Stimulated activated naive B cell treated with anti-CD40 and anti-IgM and Interleukin-4, amounts not matched to agents 10 μg/mL and 1 μg/mL and 100 μg/mL, for 72 hours (primary cell): ENCODE measurements around the gene SYNE2.
A peak's percentile ranks its signal among the peaks of the same experiment; 100 is the strongest.

Experiments used
- ATAC-seq, 2 donors: fragments of 150-1000 bp; cut with Tn5 transposase; replicated peaks; 2 replicates each; pipeline ENCODE4 v1.10.0; 2021; ENCODE audit warnings: moderate library complexity in 1 of 2
- DNase-seq: peaks from one replicate; pipeline ENCODE4 v3.0.0; 2021
- H3K27ac Mint-ChIP-seq: one replicate; pipeline ENCODE4 v1.8.0; 2022; ENCODE audit warnings: mild to moderate bottlenecking, mixed read lengths
- H3K27me3 Mint-ChIP-seq, 2 donors: one replicate each; pipeline ENCODE4 v1.8.0; 2022; ENCODE audit warnings: mixed read lengths in 2 of 2
- H3K36me3 Mint-ChIP-seq, 2 donors: one replicate each; pipeline ENCODE4 v1.8.0; 2022; ENCODE audit warnings: mixed read lengths in 2 of 2, mild to moderate bottlenecking in 1 of 2
- H3K4me1 Mint-ChIP-seq, 2 donors: one replicate each; pipeline ENCODE4 v1.8.0; 2022; ENCODE audit warnings: mixed read lengths in 2 of 2, mild to moderate bottlenecking in 1 of 2
- H3K4me3 Mint-ChIP-seq, 2 donors: one replicate each; pipeline ENCODE4 v1.8.0; 2022; ENCODE audit warnings: mild to moderate bottlenecking in 2 of 2, mixed read lengths in 2 of 2, moderate library complexity in 1 of 2
- H3K9me3 Mint-ChIP-seq, 2 donors: one replicate each; pipeline ENCODE4 v1.8.0; 2022; ENCODE audit warnings: mixed read lengths in 2 of 2, mild to moderate bottlenecking in 1 of 2

The SYNE2 gene

GRCh38 chr14:63939006-63939270 lies 86.1 kb downstream of the SYNE2 start:
- DNase-seq (no peak), ATAC-seq (peak in 1 of 2 donors; percentile 7)
- H3K9me3 Mint-ChIP-seq, result no peaks in the 10 kb centered on the region
- no peaks in the 10 kb centered on the region for H3K27me3 Mint-ChIP-seq
- H3K36me3 Mint-ChIP-seq, result no peaks in the 10 kb centered on the region
- H3K4me3 Mint-ChIP-seq, result no peak overlapping the region
- peaks cover 0 to 1% of the 10 kb centered on the region in 2 donors for H3K4me1 Mint-ChIP-seq
- H3K27ac Mint-ChIP-seq, result no peak overlapping the region

DNA sequence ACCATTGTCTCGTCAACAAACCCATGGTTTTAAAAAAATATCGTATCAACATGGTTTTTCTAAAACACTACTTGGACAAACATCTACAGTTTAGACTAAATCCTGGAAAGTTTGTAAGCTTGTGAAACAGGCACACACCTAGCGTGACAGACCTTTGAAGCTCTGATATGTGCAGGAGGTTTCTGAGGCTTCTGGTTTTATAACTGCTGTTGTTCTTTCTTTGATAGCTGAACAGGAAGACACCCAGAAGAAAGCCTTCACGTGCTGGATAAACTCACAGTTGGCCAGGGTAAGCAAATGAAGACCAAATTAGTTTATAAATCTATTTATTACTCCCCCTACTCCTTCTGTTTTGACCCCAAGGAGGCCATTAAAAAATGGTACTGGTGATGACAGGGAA lies 87.6 kb downstream of the SYNE2 start:
- Mint-ChIP-seq H3K4me1 (peaks cover 0 to 1% of the 10 kb centered on the region in 2 donors), H3K27me3 (no peaks in the 10 kb centered on the region), H3K4me3 (no peak overlapping the region), H3K9me3 (no peaks in the 10 kb centered on the region), H3K27ac (no peak overlapping the region), H3K36me3 (no peaks in the 10 kb centered on the region)
- DNase-seq (no peak), ATAC-seq (no peak)

DNA sequence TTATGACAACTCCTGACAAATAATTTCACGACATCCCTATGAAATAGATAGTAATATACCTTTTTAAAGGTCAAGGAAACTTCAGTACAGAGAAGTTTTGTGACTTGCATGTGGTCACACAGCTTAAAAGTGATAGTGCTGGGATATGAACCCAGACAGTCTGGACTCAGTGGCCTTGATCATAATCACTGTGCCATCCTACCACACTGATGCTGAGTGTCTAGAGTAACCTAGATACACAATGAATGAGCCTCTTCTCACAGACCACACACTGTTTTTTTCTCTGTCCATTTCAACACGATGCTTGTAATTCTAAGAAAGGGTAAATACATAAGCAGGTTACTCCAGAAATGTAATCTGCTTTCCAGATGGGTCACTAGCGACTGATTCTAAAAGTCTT lies 88.2 kb downstream of the SYNE2 start:
- H3K36me3 Mint-ChIP-seq, result no peaks in the 10 kb centered on the region
- peaks cover 0 to 1% of the 10 kb centered on the region in 2 donors for H3K4me1 Mint-ChIP-seq
- H3K9me3 Mint-ChIP-seq, result no peaks in the 10 kb centered on the region
- no peak for ATAC-seq
- H3K27me3 Mint-ChIP-seq, result no peaks in the 10 kb centered on the region
- H3K27ac Mint-ChIP-seq, result no peak overlapping the region
- no peak for DNase-seq
- no peak overlapping the region for H3K4me3 Mint-ChIP-seq

- Mint-ChIP-seq H3K27ac (no peak overlapping the region), H3K36me3 (peaks cover 0 to 5% of the 10 kb centered on the region in 2 donors), H3K4me1 (no peaks in the 10 kb centered on the region), H3K9me3 (no peaks in the 10 kb centered on the region), H3K4me3 (no peak overlapping the region), H3K27me3 (no peaks in the 10 kb centered on the region)
- ATAC-seq, result no peak
- no peak for DNase-seq
These were observed 96.9 kb downstream of the SYNE2 start for GRCh38 chr14:63949696-63950095.

DNA sequence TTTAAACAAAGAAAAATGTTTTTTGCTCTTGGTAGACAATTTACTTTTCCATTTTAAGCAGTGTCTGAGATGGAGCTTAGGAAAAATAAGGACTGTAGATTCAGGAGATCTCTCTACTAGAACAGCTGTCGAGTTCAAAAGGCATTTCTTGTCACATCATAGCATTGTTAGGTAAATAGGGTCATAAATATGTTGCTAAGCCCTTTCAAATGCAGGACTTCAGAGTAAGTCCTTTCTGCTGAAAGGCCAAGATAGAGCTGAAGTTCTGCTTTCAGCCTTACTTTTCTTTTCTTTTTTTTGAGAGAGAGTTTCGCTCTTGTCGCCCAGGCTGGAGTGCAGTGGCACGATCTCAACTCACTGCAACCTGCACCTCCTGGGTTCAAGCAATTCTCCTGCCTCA lies 98.2 kb downstream of the SYNE2 start:
- no peak overlapping the region for H3K27ac Mint-ChIP-seq
- H3K9me3 Mint-ChIP-seq, result no peaks in the 10 kb centered on the region
- DNase-seq (no peak), ATAC-seq (no peak)
- H3K4me3 Mint-ChIP-seq, result no peak overlapping the region
- no peaks in the 10 kb centered on the region for H3K27me3 Mint-ChIP-seq
- no peaks in the 10 kb centered on the region for H3K4me1 Mint-ChIP-seq
- peaks cover 0 to 5% of the 10 kb centered on the region in 2 donors for H3K36me3 Mint-ChIP-seq

- Mint-ChIP-seq H3K9me3 (no peaks in the 10 kb centered on the region), H3K4me1 (no peaks in the 10 kb centered on the region), H3K27ac (no peak overlapping the region), H3K36me3 (peaks cover 0 to 5% of the 10 kb centered on the region in 2 donors), H3K4me3 (no peak overlapping the region), H3K27me3 (no peaks in the 10 kb centered on the region)
- DNase-seq (no peak), ATAC-seq (no peak)
These were observed 98.6 kb downstream of the SYNE2 start for GRCh38 chr14:63951429-63951828.

- no peaks in the 10 kb centered on the region for H3K9me3 Mint-ChIP-seq
- no peaks in the 10 kb centered on the region for H3K27me3 Mint-ChIP-seq
These were observed 99.5 kb downstream of the SYNE2 start for GRCh38 chr14:63952053-63952932.

GRCh38 chr14:63952933-63953437 lies 100.2 kb downstream of the SYNE2 start:
- H3K36me3 Mint-ChIP-seq, result peaks cover 0 to 5% of the 10 kb centered on the region in 2 donors
- ATAC-seq (no peak), DNase-seq (no peak)
- no peaks in the 10 kb centered on the region for H3K4me1 Mint-ChIP-seq
- no peaks in the 10 kb centered on the region for H3K27me3 Mint-ChIP-seq
- H3K9me3 Mint-ChIP-seq, result no peaks in the 10 kb centered on the region
- H3K27ac Mint-ChIP-seq, result no peak overlapping the region
- no peak overlapping the region for H3K4me3 Mint-ChIP-seq

More at GRCh38 chr14:63952053-63952932, 99.5 kb downstream of the SYNE2 start:
- H3K36me3 Mint-ChIP-seq, result peaks cover 0 to 5% of the 10 kb centered on the region in 2 donors
- DNase-seq, result no peak
- H3K27ac Mint-ChIP-seq, result no peak overlapping the region
- H3K4me3 Mint-ChIP-seq, result no peak overlapping the region
- no peaks in the 10 kb centered on the region for H3K4me1 Mint-ChIP-seq
- ATAC-seq, result no peak

- Mint-ChIP-seq H3K36me3 (no peaks in the 10 kb centered on the region), H3K4me1 (no peaks in the 10 kb centered on the region), H3K4me3 (no peak overlapping the region), H3K27me3 (no peaks in the 10 kb centered on the region), H3K9me3 (no peaks in the 10 kb centered on the region), H3K27ac (no peak overlapping the region)
- no peak for DNase-seq
- no peak for ATAC-seq
These were observed 103.5 kb downstream of the SYNE2 start for GRCh38 chr14:63956326-63956725.

DNA sequence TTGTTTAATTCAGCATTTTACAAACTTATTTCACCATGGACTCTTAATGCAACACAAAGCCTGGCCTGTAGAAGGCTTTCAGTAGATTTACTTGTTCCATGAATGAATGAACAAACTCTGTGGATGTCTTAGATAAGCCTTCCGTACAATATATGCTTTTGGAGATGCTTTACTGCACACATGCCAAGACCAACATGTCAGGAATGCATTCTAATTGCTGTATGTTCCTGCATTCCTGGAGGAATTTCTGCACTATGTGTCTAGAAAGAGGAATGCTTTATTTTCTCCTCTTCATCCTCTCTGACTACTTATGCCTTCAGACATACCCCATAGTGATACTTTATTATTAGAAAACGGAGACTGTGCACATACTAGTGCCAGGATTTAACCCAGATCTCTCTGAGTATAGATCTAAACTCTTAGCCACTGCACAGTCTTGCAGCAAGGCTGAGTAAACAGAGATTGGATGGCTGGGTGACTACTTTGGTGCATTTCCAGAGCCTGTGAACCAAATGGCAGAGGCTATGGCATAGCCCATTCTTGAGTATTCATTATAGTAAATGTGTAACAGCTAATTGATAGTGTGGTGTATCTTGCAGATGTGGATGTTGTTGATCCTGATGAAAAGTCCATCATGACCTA lies 108.2 kb downstream of the SYNE2 start:
- ATAC-seq (no peak), DNase-seq (no peak)
- no peaks in the 10 kb centered on the region for H3K36me3 Mint-ChIP-seq
- H3K4me3 Mint-ChIP-seq, result no peak overlapping the region
- H3K27me3 Mint-ChIP-seq, result no peaks in the 10 kb centered on the region
- H3K4me1 Mint-ChIP-seq, result no peaks in the 10 kb centered on the region
- no peak overlapping the region for H3K27ac Mint-ChIP-seq
- no peaks in the 10 kb centered on the region for H3K9me3 Mint-ChIP-seq

GRCh38 chr14:63962906-63963305 lies 110.1 kb downstream of the SYNE2 start:
- DNase-seq, result no peak
- H3K27ac Mint-ChIP-seq, result no peak overlapping the region

DNA sequence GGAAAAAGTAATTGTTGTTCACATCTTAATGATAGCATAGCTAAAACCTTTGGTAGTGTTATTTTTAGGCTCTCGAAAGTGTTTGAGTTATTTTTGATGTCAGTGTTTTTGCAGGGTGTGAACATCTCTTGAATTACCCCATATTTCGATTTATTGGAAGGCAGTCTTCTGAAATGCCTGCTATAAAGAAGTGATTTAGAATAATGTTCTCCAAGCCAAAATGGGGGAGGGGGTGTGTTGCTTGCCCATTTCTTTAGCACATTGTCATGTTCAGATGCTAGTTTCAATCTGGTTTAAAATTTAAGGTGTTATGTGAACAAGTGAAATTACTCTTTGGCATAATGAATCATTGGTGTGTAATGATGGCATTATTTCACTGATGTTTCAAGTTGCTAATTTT lies 110.6 kb downstream of the SYNE2 start:
- Mint-ChIP-seq H3K4me3 (no peak overlapping the region), H3K4me1 (no peaks in the 10 kb centered on the region), H3K9me3 (no peaks in the 10 kb centered on the region), H3K36me3 (no peaks in the 10 kb centered on the region), H3K27ac (no peak overlapping the region), H3K27me3 (no peaks in the 10 kb centered on the region)
- DNase-seq (no peak), ATAC-seq (no peak)

More at GRCh38 chr14:63962906-63963305, 110.1 kb downstream of the SYNE2 start:
- no peak for ATAC-seq
- Mint-ChIP-seq H3K4me3 (no peak overlapping the region), H3K9me3 (no peaks in the 10 kb centered on the region), H3K36me3 (no peaks in the 10 kb centered on the region), H3K4me1 (no peaks in the 10 kb centered on the region), H3K27me3 (no peaks in the 10 kb centered on the region)

DNA sequence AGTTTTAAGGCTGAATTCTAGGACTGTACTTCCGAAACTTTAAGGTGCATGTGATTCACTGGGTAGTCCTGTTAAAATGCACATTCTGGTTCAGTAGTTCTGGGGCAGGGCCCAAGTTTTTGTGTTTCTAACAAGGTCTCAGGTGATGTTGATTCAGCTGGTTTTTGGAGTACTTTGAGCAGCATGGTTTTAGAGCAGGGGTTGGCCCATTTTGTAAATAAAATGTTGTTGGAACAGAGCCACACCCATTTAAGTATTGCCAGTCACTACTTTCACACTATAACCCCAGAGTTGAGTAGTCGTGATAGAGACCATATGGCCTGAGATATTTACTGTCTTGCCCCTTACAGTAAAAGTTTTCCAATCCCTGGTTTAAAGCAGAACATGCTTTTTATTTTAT lies 111.3 kb downstream of the SYNE2 start:
- no peak overlapping the region for H3K27ac Mint-ChIP-seq
- H3K27me3 Mint-ChIP-seq, result no peaks in the 10 kb centered on the region
- H3K4me1 Mint-ChIP-seq, result no peaks in the 10 kb centered on the region
- DNase-seq, result no peak
- ATAC-seq, result no peak
- H3K4me3 Mint-ChIP-seq, result no peak overlapping the region
- no peaks in the 10 kb centered on the region for H3K9me3 Mint-ChIP-seq
- peaks cover 0 to 4% of the 10 kb centered on the region in 2 donors for H3K36me3 Mint-ChIP-seq

GRCh38 chr14:63966407-63966806 lies 113.6 kb downstream of the SYNE2 start:
- H3K27ac Mint-ChIP-seq, result no peak overlapping the region
- ATAC-seq, result no peak
- peaks cover 0 to 4% of the 10 kb centered on the region in 2 donors for H3K36me3 Mint-ChIP-seq

GRCh38 chr14:63972323-63972932 lies 119.6 kb downstream of the SYNE2 start:
- DNase-seq, result no peak
- Mint-ChIP-seq H3K9me3 (no peaks in the 10 kb centered on the region), H3K27ac (no peak overlapping the region), H3K4me3 (no peak overlapping the region), H3K27me3 (no peaks in the 10 kb centered on the region), H3K36me3 (peaks cover 0 to 11% of the 10 kb centered on the region in 2 donors), H3K4me1 (no peaks in the 10 kb centered on the region)
- no peak for ATAC-seq

More at GRCh38 chr14:63966407-63966806, 113.6 kb downstream of the SYNE2 start:
- no peak overlapping the region for H3K4me3 Mint-ChIP-seq
- DNase-seq, result no peak
- no peaks in the 10 kb centered on the region for H3K27me3 Mint-ChIP-seq
- H3K4me1 Mint-ChIP-seq, result no peaks in the 10 kb centered on the region
- H3K9me3 Mint-ChIP-seq, result no peaks in the 10 kb centered on the region
